Thyroid gland (tissue), 4 donors: ENCODE measurements around the gene UBC.

Experiments used
- CTCF ChIP-seq, 6 experiments: fragments of 200-600 bp in 3 of 6; fragments of 450-650 bp in 3 of 6; sonication (generic) in 3 of 6; IDR thresholded peaks; one replicate each; pipeline ENCODE4 v1.5.1; 2016 to 2019; ENCODE audit warnings: antibody characterized with exemption in 6 of 6, mild to moderate bottlenecking in 2 of 6, inconsistent platforms in 1 of 6, moderate library complexity in 1 of 6
- POLR2A ChIP-seq, 2 donors: fragments of 450-650 bp; IDR thresholded peaks; one replicate each; pipeline ENCODE4 v1.6.1; 2017; ENCODE audit warnings: antibody characterized with exemption in 2 of 2, mild to moderate bottlenecking in 2 of 2, moderate library complexity in 1 of 2

- TF ChIP-seq CTCF (IDR thresholded peaks at IDR 0.05) = no peak
- TF ChIP-seq POLR2A (IDR thresholded peaks at IDR 0.05) = no peak
These were observed 14.6 kb upstream of the UBC start for GRCh38 chr12:124928912-124929530.
